K562 (cell line): ENCODE results near the gene NT5DC4. TPM values are rescaled to one million over a fixed set of nuclear protein-coding genes. Genes with fewer than 3 reads are reported as not detected.

Source experiments
- CCAR2 ChIP-seq: fragments of 200-400 bp; formaldehyde crosslinking; IDR thresholded peaks from 2 replicates; pipeline ENCODE4 v1.6.1; 2017; ENCODE audit warnings: mild to moderate bottlenecking, low read depth, low read length
- CHD1 ChIP-seq: fragments of 200-600 bp; sonication (generic); IDR thresholded peaks from one replicate; pipeline ENCODE4 v1.6.1; 2012; ENCODE audit warnings: mild to moderate bottlenecking, moderate library complexity, low read length, inconsistent platforms
- ELF4 ChIP-seq: fragments of 450-650 bp; formaldehyde crosslinking; IDR thresholded peaks from 2 replicates; pipeline ENCODE4 v1.4.0; 2022; ENCODE audit warnings: missing genetic modification characterization
- ETV6 ChIP-seq, 3 experiments: fragments of 150-350 bp in 1 of 3; sonication (generic) in 1 of 3; formaldehyde crosslinking in 1 of 3; IDR thresholded peaks; 2 replicates each; pipeline versions ENCODE4 v1.6.1 to v1.8.0; 2014 to 2022; ENCODE audit warnings: borderline replicate concordance in 2 of 3, low read depth in 2 of 3, antibody characterized with exemption in 1 of 3, low read length in 1 of 3, mild to moderate bottlenecking in 1 of 3, missing genetic modification reagents in 1 of 3
- FOXA3 ChIP-seq, 2 experiments: fragments of 450-650 bp in 1 of 2; sonication (generic) in 1 of 2; formaldehyde crosslinking; IDR thresholded peaks in 1 of 2; conservative IDR thresholded peaks in 1 of 2; 2 replicates each; pipeline versions ENCODE4 v1.4.0 to v1.8.0; 2020 to 2022; ENCODE audit warnings: mild to moderate bottlenecking in 2 of 2, missing genetic modification reagents in 1 of 2
- FOXP1 ChIP-seq: sonication (generic); formaldehyde crosslinking; IDR thresholded peaks from 2 replicates; pipeline ENCODE4 v1.8.0; 2022; ENCODE audit warnings: mild to moderate bottlenecking, missing genetic modification reagents
- HNRNPLL ChIP-seq: fragments of 200-400 bp; formaldehyde crosslinking; IDR thresholded peaks from 2 replicates; pipeline ENCODE4 v1.6.1; 2017; ENCODE audit warnings: low read length, low read depth, mild to moderate bottlenecking; ENCODE audit not compliant: poor library complexity, severe bottlenecking
- MXD1 ChIP-seq: fragments of 250-450 bp; sonication (Bioruptor Pico); IDR thresholded peaks from 2 replicates; pipeline ENCODE4 v1.8.0; 2021; ENCODE audit warnings: borderline replicate concordance, mild to moderate bottlenecking, moderate library complexity; ENCODE audit not compliant: poor library complexity, severe bottlenecking
- NR3C1 ChIP-seq: sonication (generic); formaldehyde crosslinking; IDR thresholded peaks from 2 replicates; pipeline ENCODE4 v1.8.1; 2022; ENCODE audit warnings: missing genetic modification reagents
- PHB2 ChIP-seq: fragments of 450-650 bp; IDR thresholded peaks from 2 replicates; pipeline ENCODE4 v1.6.1; 2017; ENCODE audit warnings: low read depth
- PHF8 ChIP-seq: fragments of 200-600 bp; sonication (generic); IDR thresholded peaks from 2 replicates; pipeline ENCODE4 v1.6.1; 2012; ENCODE audit warnings: mixed run types, mild to moderate bottlenecking, inconsistent platforms, low read length, moderate library complexity, borderline replicate concordance
- POLR2A ChIP-seq: fragments of 450-650 bp; conservative IDR thresholded peaks from 2 replicates; pipeline ENCODE4 v1.6.1; 2016
- RBM25 ChIP-seq: fragments of 200-400 bp; formaldehyde crosslinking; IDR thresholded peaks from 2 replicates; pipeline ENCODE4 v1.6.1; 2018; ENCODE audit warnings: low read length, low read depth, moderate library complexity; ENCODE audit not compliant: severe bottlenecking
- RBM39 ChIP-seq: fragments of 200-400 bp; formaldehyde crosslinking; optimal IDR thresholded peaks from 2 replicates; pipeline ENCODE3; 2018; ENCODE audit warnings: low read depth, low read length
- SMARCA4 ChIP-seq: fragments of 450-650 bp; IDR thresholded peaks from 2 replicates; pipeline ENCODE4 v1.6.1; 2016
- SNIP1 ChIP-seq: fragments of 450-650 bp; IDR thresholded peaks from 2 replicates; pipeline ENCODE4 v1.7.1; 2017; ENCODE audit warnings: low read depth, mild to moderate bottlenecking
- SOX6 ChIP-seq: fragments of 450-650 bp; IDR thresholded peaks from 2 replicates; pipeline ENCODE4 v1.6.1; 2014; ENCODE audit warnings: mild to moderate bottlenecking
- SP1 ChIP-seq: sonication (generic); formaldehyde crosslinking; IDR thresholded peaks from 2 replicates; pipeline ENCODE4 v1.8.1; 2022; ENCODE audit warnings: mild to moderate bottlenecking, missing genetic modification reagents
- SRF ChIP-seq, 2 experiments: fragments of 250-450, 450-650 bp in 1 of 2; sonication (Bioruptor Pico) in 1 of 2; sonication (generic) in 1 of 2; formaldehyde crosslinking; IDR thresholded peaks; 2 replicates each; pipeline versions ENCODE4 v1.5.0 to v1.5.1; 2020 to 2022; ENCODE audit warnings: mild to moderate bottlenecking in 1 of 2, missing genetic modification reagents in 1 of 2
- TBP ChIP-seq: optimal IDR thresholded peaks from 2 replicates; pipeline ENCODE3; 2011; ENCODE audit warnings: low read depth, low read length, improper control_type of control experiment
- TFAP4 ChIP-seq: sonication (generic); formaldehyde crosslinking; IDR thresholded peaks from 2 replicates; pipeline ENCODE4 v1.8.0; 2022; ENCODE audit warnings: missing genetic modification reagents, mild to moderate bottlenecking, moderate library complexity, borderline replicate concordance
- TSC22D4 ChIP-seq: fragments of 450-650 bp; IDR thresholded peaks from 2 replicates; pipeline ENCODE4 v1.6.1; 2016; ENCODE audit warnings: missing genetic modification characterization, missing biosample characterization, control low read depth
- ZBTB7A ChIP-seq: IDR thresholded peaks from 2 replicates; pipeline ENCODE4 v1.6.1; 2011; ENCODE audit warnings: low read depth, mild to moderate bottlenecking, low read length, moderate library complexity, borderline replicate concordance; ENCODE audit not compliant: control insufficient read depth
- ZEB2 ChIP-seq: fragments of 450-650 bp; IDR thresholded peaks from 2 replicates; pipeline ENCODE4 v1.6.1; 2016
- ZFP1 ChIP-seq: fragments of 450-650 bp; formaldehyde crosslinking; IDR thresholded peaks from 2 replicates; pipeline ENCODE4 v1.4.0; 2020; ENCODE audit warnings: mild to moderate bottlenecking, mixed read lengths
- ZNF589 ChIP-seq: fragments of 200-800 bp; sonication (Bioruptor generic); IDR thresholded peaks from 2 replicates; pipeline ENCODE4 v1.6.1; 2016; ENCODE audit warnings: low read depth, missing genetic modification characterization, missing compliant biosample characterization
- ZNF699 ChIP-seq: fragments of 250-450 bp; sonication (Bioruptor Pico); IDR thresholded peaks from 2 replicates; pipeline ENCODE4 v1.8.0; 2021; ENCODE audit warnings: mild to moderate bottlenecking, moderate library complexity; ENCODE audit not compliant: insufficient replicate concordance
- ZSCAN29 ChIP-seq: fragments of 450-650 bp; IDR thresholded peaks from 2 replicates; pipeline ENCODE4 v1.6.1; 2017
- polyA plus RNA-seq, 8 experiments: library from polyadenylated mRNA; depleted of rRNA in 4 of 8; stranded (reverse) in 5 of 8; unstranded in 3 of 8; fragments of >200 nt; fragmentation: Nextera tagmentation in 2 of 8; fragmentation: Illumina TruSeq in 1 of 8; extraction: Ambion mirVana in 2 of 8; extraction: Trizol in 1 of 8; gene quantifications; 2 replicates each; pipeline versions ENCODE4 v1.2.1 to v1.2.3, GENCODE V29; 2011 to 2014; ENCODE audit warnings: inconsistent platforms in 1 of 8, missing spikeins in 1 of 8
- total RNA-seq, 7 experiments: library from RNA; depleted of rRNA in 6 of 7; stranded (reverse); fragments of >200 nt in 6 of 7; fragmentation: Illumina TruSeq in 2 of 7; extraction: Trizol in 2 of 7; gene quantifications; 2 replicates each; pipeline versions ENCODE4 v1.2.1 to v1.2.3, GENCODE V29; 2011 to 2021; ENCODE audit warnings: low replicate concordance in 1 of 7

Gene NT5DC4
- total and polyA plus RNA-seq, 9 of the 15 experiments (the other 6 are each of a cell fraction or from before 2014, with no cell fraction given): 0.44 to 6.9 (median 2.5) TPM

GRCh38 chr2:112686348-112687217 lies 34.2 kb upstream of the NT5DC4 start (continued):
- TF ChIP-seq RBM39 (no peak), CCAR2 (no peak), SP1 (CRISPR knock-in tag) (no peak), ELF4 (CRISPR knock-in tag) (no peak), MXD1 (no peak), NR3C1 (CRISPR knock-in tag) (no peak), ZFP1 (CRISPR knock-in tag) (no peak), ZBTB7A (peak; percentile 73; the same call in 1 of the 2 replicates), SMARCA4 (0 out of 2 replicates have a peak, but pooled peaks have one; percentile 35), FOXP1 (CRISPR knock-in tag) (0 out of 2 replicates have a peak, but pooled peaks have one; percentile 45), PHF8 (peak; percentile 37; the same call in 1 of the 2 replicates), TBP (peak; percentile 55), FOXA3 (CRISPR knock-in tag; conservative IDR thresholded peaks at IDR 0.05 in 1 of 2, IDR thresholded peaks at IDR 0.05 in 1 of 2) (no peak), HNRNPLL (peak; percentile 81), ZEB2 (no peak), PHB2 (no peak), SNIP1 (no peak), ETV6 (IDR thresholded peaks at IDR 0.05; ENCODE audit: borderline replicate concordance in 1 of 2, low read depth in 2 of 2, low read length in 1 of 2) (no peak), ETV6 (CRISPR knock-in tag; IDR thresholded peaks at IDR 0.05; ENCODE audit: borderline replicate concordance) (no peak), SRF (CRISPR knock-in tag; IDR thresholded peaks at IDR 0.05) (peak in 1 of 2 experiments; percentile 39; a peak in 1 of 4 replicates), ZNF589 (CRISPR knock-in tag) (peak; percentile 49; the same call in 1 of the 2 replicates), ZNF699 (CRISPR knock-in tag) (no peak), RBM25 (peak; percentile 27), POLR2A (peak; percentile 70), ZSCAN29 (no peak), TFAP4 (CRISPR knock-in tag) (peak; percentile 48; the same call in 1 of the 2 replicates), SOX6 (peak; percentile 27; the same call in 1 of the 2 replicates), CHD1 (no peak), TSC22D4 (no peak)
